ENCODE data around the gene PELI2. TPM values are rescaled to one million over a fixed set of nuclear protein-coding genes. Genes with fewer than 3 reads are reported as not detected.

The PELI2 gene, protein sequence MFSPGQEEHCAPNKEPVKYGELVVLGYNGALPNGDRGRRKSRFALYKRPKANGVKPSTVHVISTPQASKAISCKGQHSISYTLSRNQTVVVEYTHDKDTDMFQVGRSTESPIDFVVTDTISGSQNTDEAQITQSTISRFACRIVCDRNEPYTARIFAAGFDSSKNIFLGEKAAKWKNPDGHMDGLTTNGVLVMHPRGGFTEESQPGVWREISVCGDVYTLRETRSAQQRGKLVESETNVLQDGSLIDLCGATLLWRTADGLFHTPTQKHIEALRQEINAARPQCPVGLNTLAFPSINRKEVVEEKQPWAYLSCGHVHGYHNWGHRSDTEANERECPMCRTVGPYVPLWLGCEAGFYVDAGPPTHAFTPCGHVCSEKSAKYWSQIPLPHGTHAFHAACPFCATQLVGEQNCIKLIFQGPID
- 7.8 TPM for total RNA-seq

DNA sequence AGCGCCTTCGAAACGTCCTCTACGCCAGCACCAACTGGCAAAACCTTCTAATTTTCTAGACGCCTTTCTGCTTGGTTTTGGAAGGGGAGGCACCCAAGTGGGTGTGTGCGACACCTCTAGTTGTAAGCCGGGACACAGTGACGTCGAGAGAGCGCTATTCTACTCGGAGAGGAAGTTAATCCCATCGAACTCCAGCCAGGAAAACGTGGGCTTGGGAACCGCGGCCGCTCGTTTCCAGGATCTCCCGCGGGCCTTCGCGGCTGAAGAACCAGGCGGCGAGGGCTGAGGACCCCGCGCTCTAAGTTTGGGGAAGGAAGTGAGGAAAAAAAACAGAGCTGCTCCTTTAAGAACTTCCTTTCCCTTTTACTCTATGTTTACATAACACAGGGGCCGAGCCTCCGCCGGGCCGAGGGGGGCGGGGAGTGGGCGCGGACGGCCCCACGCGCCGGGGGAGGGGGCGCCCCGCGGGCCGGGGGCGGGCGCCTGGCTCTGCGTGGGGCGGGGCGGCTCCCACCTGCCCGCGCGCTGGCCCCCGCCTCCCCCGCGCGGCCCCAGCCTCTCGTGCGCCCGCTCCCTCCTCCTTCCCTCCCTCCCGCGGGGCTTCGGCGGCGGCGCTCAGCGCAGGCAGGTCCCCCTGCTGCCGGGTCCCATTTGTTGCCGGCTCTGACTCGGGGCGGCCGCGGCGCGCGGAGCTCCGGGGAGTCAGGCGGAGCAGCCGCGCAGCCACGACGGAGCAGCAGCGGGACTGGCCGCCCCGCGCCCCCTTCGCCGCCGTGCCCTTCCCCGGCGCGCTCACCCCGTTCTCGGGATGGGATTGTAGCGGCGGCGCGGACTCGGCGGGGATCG, at the start of gene PELI2:
Gene PELI2, plus strand, starts transcription at position 647 of the 846 bp plus-strand sequence. CDS start 250 bp downstream, outside the sequence.
- Histone ChIP-seq H3K36me3 (ENCODE audit: control insufficient read depth in 3 of 3, insufficient read depth in 3 of 3, low read length in 3 of 3) (no peaks in the 10 kb centered on the region), H3K4me3 (ENCODE audit: low read length in 3 of 3) (peak within 1 kb of the TSS; percentile 77 to 85 (median 79)), H3K27me3 (ENCODE audit: control insufficient read depth in 3 of 3, insufficient read depth in 3 of 3, low read length in 3 of 3) (no peaks in the 10 kb centered on the region), H3K27ac (ENCODE audit: low read depth, low read length) (peak within 1 kb of the TSS; percentile 76), H3K4me1 (ENCODE audit: control insufficient read depth in 3 of 3, insufficient read depth in 3 of 3, low read length in 3 of 3) (peaks cover 0 to 6% (median 2%) of the 10 kb centered on the region in 3 donors), H3K9ac (ENCODE audit: low read depth in 1 of 3, low read length in 3 of 3) (peak within 1 kb of the TSS; percentile 81 to 82 (median 82)), H3K9me3 (ENCODE audit: control insufficient read depth in 3 of 3, low read length in 3 of 3) (no peaks in the 10 kb centered on the region)

DNA sequence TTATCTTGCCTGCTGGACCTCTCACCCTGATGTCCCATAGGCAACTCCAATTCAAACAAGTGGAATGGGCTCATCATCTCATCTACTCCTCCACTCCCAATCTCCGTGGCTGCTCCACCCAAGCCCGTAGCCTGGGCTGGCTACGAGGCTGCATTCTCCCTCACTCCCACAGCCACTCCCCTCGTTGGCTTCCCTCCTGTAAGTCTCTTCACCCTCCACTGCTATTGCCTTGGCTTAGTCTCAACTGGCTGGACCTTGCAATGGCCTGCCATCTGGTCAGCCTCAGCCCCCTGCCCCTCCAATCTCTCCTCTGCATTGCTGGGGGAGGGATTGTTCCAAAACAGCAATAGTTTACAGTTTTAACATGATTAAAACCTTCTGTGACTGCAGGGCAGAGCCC, 44.4 kb upstream of the PELI2 start:
- H3K4me1 ChIP-seq (ENCODE audit: control insufficient read depth in 3 of 3, insufficient read depth in 3 of 3, low read length in 3 of 3): no peaks in the 10 kb centered on the region
- no peaks in the 10 kb centered on the region for H3K27me3 ChIP-seq (ENCODE audit: control insufficient read depth in 3 of 3, insufficient read depth in 3 of 3, low read length in 3 of 3)
- no peak overlapping the region for H3K27ac ChIP-seq (ENCODE audit: low read depth, low read length)
- no peak overlapping the region for H3K9ac ChIP-seq (ENCODE audit: low read depth in 1 of 3, low read length in 3 of 3)
- H3K4me3 ChIP-seq (ENCODE audit: low read length in 3 of 3): no peak overlapping the region
- no peaks in the 10 kb centered on the region for H3K9me3 ChIP-seq (ENCODE audit: control insufficient read depth in 3 of 3, low read length in 3 of 3)
- no peaks in the 10 kb centered on the region for H3K36me3 ChIP-seq (ENCODE audit: control insufficient read depth in 3 of 3, insufficient read depth in 3 of 3, low read length in 3 of 3)

DNA sequence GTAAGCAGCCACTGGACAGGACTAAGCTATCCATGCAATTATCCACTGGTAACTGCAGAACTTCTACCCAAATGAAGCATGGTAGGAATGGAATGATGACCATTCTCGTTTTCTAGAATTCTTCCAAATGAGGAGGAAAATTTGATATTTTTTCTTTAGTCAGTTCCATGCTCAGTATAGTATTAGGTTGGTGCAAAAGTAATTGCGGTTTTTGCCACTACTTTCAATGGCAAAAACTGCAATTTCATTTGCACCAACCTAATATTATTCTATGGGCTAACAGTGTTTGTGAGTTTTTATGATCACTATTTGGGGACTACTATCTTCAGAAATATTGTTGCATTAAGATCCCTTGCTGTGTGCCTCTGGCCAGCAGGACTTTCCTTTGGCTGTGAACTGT, 42.9 kb upstream of the PELI2 start:
- no peaks in the 10 kb centered on the region for H3K36me3 ChIP-seq (ENCODE audit: control insufficient read depth in 3 of 3, insufficient read depth in 3 of 3, low read length in 3 of 3)

DNA sequence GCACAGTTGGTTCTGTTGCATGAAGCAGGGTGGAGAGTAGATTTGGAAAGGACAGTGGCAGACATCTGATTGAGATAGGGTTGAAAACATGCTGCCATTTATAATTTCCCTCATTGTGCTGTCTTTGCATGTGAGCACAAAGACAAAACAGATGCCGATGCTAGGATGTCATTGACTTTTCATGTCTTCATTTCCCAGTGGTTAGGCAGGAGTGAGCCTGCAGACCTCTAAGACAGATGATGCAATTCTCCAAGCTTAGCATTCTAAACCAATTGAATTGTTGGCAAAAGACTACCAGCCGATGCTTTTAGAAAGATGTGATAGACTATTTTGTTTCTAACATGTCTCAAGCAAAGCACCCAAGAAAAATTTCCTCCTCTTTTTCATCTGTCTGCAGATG, 37.1 kb upstream of the PELI2 start:
- Histone ChIP-seq H3K4me1 (ENCODE audit: control insufficient read depth in 3 of 3, insufficient read depth in 3 of 3, low read length in 3 of 3) (no peaks in the 10 kb centered on the region), H3K36me3 (ENCODE audit: control insufficient read depth in 3 of 3, insufficient read depth in 3 of 3, low read length in 3 of 3) (no peaks in the 10 kb centered on the region), H3K4me3 (ENCODE audit: low read length in 3 of 3) (no peak overlapping the region)

More for the DNA sequence above, 42.9 kb upstream of the PELI2 start:
- H3K9ac ChIP-seq (ENCODE audit: low read depth in 1 of 3, low read length in 3 of 3): no peak overlapping the region
- H3K4me1 ChIP-seq (ENCODE audit: control insufficient read depth in 3 of 3, insufficient read depth in 3 of 3, low read length in 3 of 3): no peaks in the 10 kb centered on the region
- no peaks in the 10 kb centered on the region for H3K27me3 ChIP-seq (ENCODE audit: control insufficient read depth in 3 of 3, insufficient read depth in 3 of 3, low read length in 3 of 3)
- no peak overlapping the region for H3K4me3 ChIP-seq (ENCODE audit: low read length in 3 of 3)
- H3K27ac ChIP-seq (ENCODE audit: low read depth, low read length): no peak overlapping the region
- no peaks in the 10 kb centered on the region for H3K9me3 ChIP-seq (ENCODE audit: control insufficient read depth in 3 of 3, low read length in 3 of 3)

DNA sequence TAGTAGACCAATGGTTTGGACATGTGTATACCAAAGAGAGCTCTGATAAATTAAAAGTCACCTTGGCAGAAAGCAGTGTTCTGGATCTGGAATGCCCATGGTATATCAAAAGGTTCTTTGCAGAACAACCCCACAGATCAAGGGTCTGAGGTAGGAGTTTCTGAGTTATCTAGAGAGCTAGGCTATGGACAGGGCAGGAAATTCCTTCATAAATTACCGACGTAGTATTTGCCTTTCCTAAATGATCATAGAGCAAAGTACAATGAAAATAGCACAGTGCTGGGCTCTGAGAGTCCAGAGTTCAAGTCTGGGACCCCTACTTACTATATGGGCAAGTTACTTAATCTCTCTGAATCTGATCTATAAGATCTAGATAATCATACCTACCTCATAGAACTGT, 35.3 kb upstream of the PELI2 start:
- Histone ChIP-seq H3K36me3 (ENCODE audit: control insufficient read depth in 3 of 3, insufficient read depth in 3 of 3, low read length in 3 of 3) (no peaks in the 10 kb centered on the region), H3K9me3 (ENCODE audit: control insufficient read depth in 3 of 3, low read length in 3 of 3) (no peaks in the 10 kb centered on the region), H3K9ac (ENCODE audit: low read depth in 1 of 3, low read length in 3 of 3) (no peak overlapping the region), H3K4me3 (ENCODE audit: low read length in 3 of 3) (no peak overlapping the region), H3K27ac (ENCODE audit: low read depth, low read length) (no peak overlapping the region), H3K4me1 (ENCODE audit: control insufficient read depth in 3 of 3, insufficient read depth in 3 of 3, low read length in 3 of 3) (no peaks in the 10 kb centered on the region), H3K27me3 (ENCODE audit: control insufficient read depth in 3 of 3, insufficient read depth in 3 of 3, low read length in 3 of 3) (no peaks in the 10 kb centered on the region)

More for the DNA sequence above, 37.1 kb upstream of the PELI2 start:
- Histone ChIP-seq H3K27me3 (ENCODE audit: control insufficient read depth in 3 of 3, insufficient read depth in 3 of 3, low read length in 3 of 3) (no peaks in the 10 kb centered on the region), H3K9ac (ENCODE audit: low read depth in 1 of 3, low read length in 3 of 3) (no peak overlapping the region), H3K9me3 (ENCODE audit: control insufficient read depth in 3 of 3, low read length in 3 of 3) (no peaks in the 10 kb centered on the region), H3K27ac (ENCODE audit: low read depth, low read length) (no peak overlapping the region)

DNA sequence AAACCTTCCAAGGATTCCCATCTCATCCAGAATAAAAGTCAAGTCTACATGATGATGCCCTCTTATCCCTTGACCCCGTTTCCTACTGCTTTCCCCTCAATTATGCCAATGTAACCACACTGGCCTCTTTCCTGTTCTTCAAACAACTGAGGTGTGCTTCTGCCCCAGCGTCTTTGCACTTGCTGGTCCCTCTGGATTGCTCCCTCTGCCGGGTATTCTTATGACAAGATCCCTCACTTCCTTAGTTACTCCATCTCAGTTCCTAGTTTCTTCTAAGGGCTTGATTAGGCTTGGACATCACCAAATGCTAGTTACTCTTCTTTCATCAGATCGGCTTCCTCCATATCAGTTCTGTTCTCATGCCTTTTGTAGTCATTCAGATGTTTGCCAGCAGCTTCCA, 32.7 kb upstream of the PELI2 start:
- Histone ChIP-seq H3K9me3 (ENCODE audit: control insufficient read depth in 3 of 3, low read length in 3 of 3) (no peaks in the 10 kb centered on the region), H3K36me3 (ENCODE audit: control insufficient read depth in 3 of 3, insufficient read depth in 3 of 3, low read length in 3 of 3) (no peaks in the 10 kb centered on the region), H3K27ac (ENCODE audit: low read depth, low read length) (no peak overlapping the region), H3K4me3 (ENCODE audit: low read length in 3 of 3) (no peak overlapping the region), H3K27me3 (ENCODE audit: control insufficient read depth in 3 of 3, insufficient read depth in 3 of 3, low read length in 3 of 3) (no peaks in the 10 kb centered on the region), H3K9ac (ENCODE audit: low read depth in 1 of 3, low read length in 3 of 3) (no peak overlapping the region), H3K4me1 (ENCODE audit: control insufficient read depth in 3 of 3, insufficient read depth in 3 of 3, low read length in 3 of 3) (no peaks in the 10 kb centered on the region)

DNA sequence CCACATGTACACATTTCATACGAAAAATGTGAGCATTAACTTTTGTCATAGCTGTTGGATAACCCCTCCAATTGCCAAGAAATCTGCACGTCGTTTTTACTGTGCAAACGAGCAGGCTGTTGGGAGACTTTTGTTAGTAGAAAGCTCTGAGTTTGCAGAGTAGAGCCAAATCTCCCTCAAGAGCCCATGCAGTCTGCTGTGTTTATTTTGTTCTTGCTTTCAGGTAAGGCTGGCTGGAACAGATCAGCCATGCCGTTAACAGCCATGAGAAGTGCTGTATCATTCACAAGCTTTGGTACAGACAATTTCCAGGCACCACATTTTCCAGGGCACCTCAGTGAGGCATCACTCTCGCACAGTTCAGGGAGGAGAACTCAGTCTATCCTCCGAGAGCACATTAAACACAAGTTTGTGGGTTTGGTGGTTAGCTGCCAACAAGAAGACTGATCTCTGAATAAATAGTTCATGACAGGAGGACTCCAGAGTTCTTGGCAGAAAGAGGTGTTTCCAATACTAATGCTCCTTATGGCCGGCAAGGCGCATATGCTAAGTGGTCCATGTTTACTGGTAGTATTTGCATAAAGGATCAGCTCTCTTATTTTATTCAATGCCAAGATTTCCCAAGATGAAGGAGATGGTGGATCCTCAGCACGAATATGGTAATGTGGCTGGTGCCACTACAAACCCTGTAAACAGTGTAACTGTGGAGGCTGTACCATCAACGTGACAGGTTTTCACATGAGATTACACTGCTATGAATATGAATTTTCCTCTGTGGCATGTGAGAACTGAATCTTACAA, 30.3 kb upstream of the PELI2 start:
- no peaks in the 10 kb centered on the region for H3K36me3 ChIP-seq (ENCODE audit: control insufficient read depth in 3 of 3, insufficient read depth in 3 of 3, low read length in 3 of 3)
- H3K4me3 ChIP-seq (ENCODE audit: low read length in 3 of 3): no peak overlapping the region
- no peaks in the 10 kb centered on the region for H3K9me3 ChIP-seq (ENCODE audit: control insufficient read depth in 3 of 3, low read length in 3 of 3)
- no peak overlapping the region for H3K27ac ChIP-seq (ENCODE audit: low read depth, low read length)
- H3K27me3 ChIP-seq (ENCODE audit: control insufficient read depth in 3 of 3, insufficient read depth in 3 of 3, low read length in 3 of 3): no peaks in the 10 kb centered on the region
- no peak overlapping the region for H3K9ac ChIP-seq (ENCODE audit: low read depth in 1 of 3, low read length in 3 of 3)
- no peaks in the 10 kb centered on the region for H3K4me1 ChIP-seq (ENCODE audit: control insufficient read depth in 3 of 3, insufficient read depth in 3 of 3, low read length in 3 of 3)

DNA sequence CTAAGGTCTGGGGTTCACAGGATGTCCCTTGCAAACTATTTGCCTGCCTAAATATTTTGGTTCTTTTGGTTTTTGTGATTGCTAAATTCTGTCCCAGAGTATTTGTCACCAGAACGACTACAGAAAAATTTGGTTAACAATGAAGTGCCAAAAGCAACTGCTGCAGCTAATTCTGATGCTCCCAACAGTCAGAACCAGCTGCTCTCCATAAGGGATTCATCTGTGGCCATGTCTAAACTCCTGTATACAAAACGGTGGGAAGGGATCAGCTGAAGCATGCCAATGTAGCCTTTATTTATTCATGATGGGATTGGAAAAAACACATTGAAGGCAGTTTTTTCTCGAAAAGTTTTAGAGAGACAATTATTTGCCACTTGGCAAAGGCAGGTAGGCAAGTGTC, 29.3 kb upstream of the PELI2 start:
- Histone ChIP-seq H3K27me3 (ENCODE audit: control insufficient read depth in 3 of 3, insufficient read depth in 3 of 3, low read length in 3 of 3) (no peaks in the 10 kb centered on the region), H3K36me3 (ENCODE audit: control insufficient read depth in 3 of 3, insufficient read depth in 3 of 3, low read length in 3 of 3) (no peaks in the 10 kb centered on the region), H3K4me1 (ENCODE audit: control insufficient read depth in 3 of 3, insufficient read depth in 3 of 3, low read length in 3 of 3) (no peaks in the 10 kb centered on the region), H3K27ac (ENCODE audit: low read depth, low read length) (no peak overlapping the region), H3K9ac (ENCODE audit: low read depth in 1 of 3, low read length in 3 of 3) (no peak overlapping the region), H3K4me3 (ENCODE audit: low read length in 3 of 3) (no peak overlapping the region), H3K9me3 (ENCODE audit: control insufficient read depth in 3 of 3, low read length in 3 of 3) (no peaks in the 10 kb centered on the region)

DNA sequence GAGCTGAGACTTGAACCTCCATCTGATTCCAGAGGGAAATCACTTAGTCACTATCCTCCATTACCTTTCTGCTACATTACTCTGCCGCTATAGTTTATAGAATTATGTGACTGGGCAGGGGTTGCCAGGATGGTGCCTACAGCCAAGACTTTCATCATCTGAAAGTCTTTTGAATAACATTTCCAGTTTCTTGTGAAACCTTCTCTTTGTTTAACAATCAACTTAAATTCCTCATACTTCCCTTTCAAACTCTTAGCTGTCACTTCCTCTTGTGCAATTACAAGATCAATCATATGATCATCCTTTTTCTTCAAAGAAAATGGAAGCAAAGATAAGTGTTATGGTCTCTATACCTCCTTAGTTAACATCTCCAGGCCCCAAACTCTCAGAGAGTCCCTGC, 25.4 kb upstream of the PELI2 start:
- Histone ChIP-seq H3K4me3 (ENCODE audit: low read length in 3 of 3) (no peak overlapping the region), H3K4me1 (ENCODE audit: control insufficient read depth in 3 of 3, insufficient read depth in 3 of 3, low read length in 3 of 3) (no peaks in the 10 kb centered on the region), H3K9ac (ENCODE audit: low read depth in 1 of 3, low read length in 3 of 3) (no peak overlapping the region), H3K27ac (ENCODE audit: low read depth, low read length) (no peak overlapping the region), H3K36me3 (ENCODE audit: control insufficient read depth in 3 of 3, insufficient read depth in 3 of 3, low read length in 3 of 3) (no peaks in the 10 kb centered on the region), H3K27me3 (ENCODE audit: control insufficient read depth in 3 of 3, insufficient read depth in 3 of 3, low read length in 3 of 3) (peaks cover 0 to 3% (median 0%) of the 10 kb centered on the region in 3 donors), H3K9me3 (ENCODE audit: control insufficient read depth in 3 of 3, low read length in 3 of 3) (no peaks in the 10 kb centered on the region)

Data from skeletal muscle tissue (tissue), 4 donors.